Smooth muscle cell (in vitro differentiated cells): ENCODE data around the gene MYD88. TPM values are rescaled to one million over a fixed set of nuclear protein-coding genes. Genes with fewer than 3 reads are reported as not detected.
"Not testable (repeated sequence)": the region's sequence is repeated elsewhere in the genome, so short reads cannot be mapped to it uniquely, and the experiment has no call there.

Experiments used
- DNase-seq: peaks from one replicate; lab custom pipeline; 2025; ENCODE audit not compliant: unreplicated experiment; lab: John Stamatoyannopoulos, UW
- H2AFZ ChIP-seq: fragments of 200-600 bp; sonication (generic); 2 replicates; pipeline ENCODE4 v1.6.0; 2016; ENCODE audit warnings: antibody characterized with exemption, low read depth, mild to moderate bottlenecking
- H3F3A ChIP-seq: fragments of 200-600 bp; sonication (generic); 2 replicates; pipeline ENCODE4 v1.6.0; 2017; ENCODE audit warnings: antibody characterized with exemption, low read depth
- H3K27ac ChIP-seq: fragments of 200-600 bp; sonication (generic); 2 replicates; pipeline ENCODE4 v1.5.1; 2016; ENCODE audit warnings: low read depth, mild to moderate bottlenecking
- H3K27me3 ChIP-seq: fragments of 200-600 bp; sonication (generic); 2 replicates; pipeline ENCODE4 v1.6.1; 2016; ENCODE audit warnings: low read depth, mild to moderate bottlenecking
- H3K36me3 ChIP-seq: fragments of 200-600 bp; sonication (generic); 2 replicates; pipeline ENCODE4 v1.5.1; 2016; ENCODE audit warnings: low read depth
- H3K4me1 ChIP-seq: fragments of 200-600 bp; sonication (generic); 2 replicates; pipeline ENCODE4 v1.5.1; 2016; ENCODE audit warnings: low read depth
- H3K4me2 ChIP-seq: fragments of 200-600 bp; sonication (generic); 2 replicates; pipeline ENCODE4 v1.6.0; 2016; ENCODE audit warnings: mild to moderate bottlenecking
- H3K4me3 ChIP-seq: fragments of 200-600 bp; sonication (generic); 2 replicates; pipeline ENCODE4 v1.5.1; 2016; ENCODE audit warnings: mild to moderate bottlenecking
- H3K79me2 ChIP-seq: fragments of 200-600 bp; sonication (generic); 2 replicates; pipeline ENCODE4 v1.6.0; 2016; ENCODE audit warnings: low read depth, mild to moderate bottlenecking
- H3K9ac ChIP-seq: fragments of 200-600 bp; sonication (generic); 2 replicates; pipeline ENCODE4 v1.6.0; 2016; ENCODE audit warnings: low read depth
- H3K9me3 ChIP-seq: fragments of 200-600 bp; sonication (generic); replicated peaks from 2 replicates; pipeline ENCODE4 v1.5.1; 2016; ENCODE audit warnings: low read depth
- H4K20me1 ChIP-seq: fragments of 200-600 bp; sonication (generic); 2 replicates; pipeline ENCODE4 v1.6.0; 2016; ENCODE audit warnings: low read depth
- WGBS: methylation state at CpG from one replicate; pipeline ENCODE4 v1.1.7; 2016; ENCODE audit warnings: low lambda C conversion rate; 5-methylcytosine and 5-hydroxymethylcytosine counted together
- polyA plus RNA-seq: library from polyadenylated mRNA; unstranded; fragments of >200 nt; fragmentation: Nextera tagmentation; extraction: Ambion mirVana; gene quantifications from 2 replicates; pipeline ENCODE4 v1.2.1, GENCODE V29; 2016
- total RNA-seq: library from RNA; depleted of rRNA; stranded (reverse); fragments of >200 nt; gene quantifications from 2 replicates; pipeline ENCODE4 v1.2.3, GENCODE V29; 2014
- TF ChIP-seq, protein P1 (sequence below): fragments of 200-600 bp; sonication (generic); IDR thresholded peaks from 2 replicates; pipeline ENCODE4 v1.5.1; 2017; ENCODE audit warnings: borderline replicate concordance, mild to moderate bottlenecking, antibody characterized with exemption; ENCODE audit not compliant: insufficient read depth, poor library complexity, severe bottlenecking

MYD88 gene
- total and polyA plus RNA-seq, 2 experiments from 2014 or later = 14.1 to 37.5 TPM

- TF ChIP-seq, protein P1, sequence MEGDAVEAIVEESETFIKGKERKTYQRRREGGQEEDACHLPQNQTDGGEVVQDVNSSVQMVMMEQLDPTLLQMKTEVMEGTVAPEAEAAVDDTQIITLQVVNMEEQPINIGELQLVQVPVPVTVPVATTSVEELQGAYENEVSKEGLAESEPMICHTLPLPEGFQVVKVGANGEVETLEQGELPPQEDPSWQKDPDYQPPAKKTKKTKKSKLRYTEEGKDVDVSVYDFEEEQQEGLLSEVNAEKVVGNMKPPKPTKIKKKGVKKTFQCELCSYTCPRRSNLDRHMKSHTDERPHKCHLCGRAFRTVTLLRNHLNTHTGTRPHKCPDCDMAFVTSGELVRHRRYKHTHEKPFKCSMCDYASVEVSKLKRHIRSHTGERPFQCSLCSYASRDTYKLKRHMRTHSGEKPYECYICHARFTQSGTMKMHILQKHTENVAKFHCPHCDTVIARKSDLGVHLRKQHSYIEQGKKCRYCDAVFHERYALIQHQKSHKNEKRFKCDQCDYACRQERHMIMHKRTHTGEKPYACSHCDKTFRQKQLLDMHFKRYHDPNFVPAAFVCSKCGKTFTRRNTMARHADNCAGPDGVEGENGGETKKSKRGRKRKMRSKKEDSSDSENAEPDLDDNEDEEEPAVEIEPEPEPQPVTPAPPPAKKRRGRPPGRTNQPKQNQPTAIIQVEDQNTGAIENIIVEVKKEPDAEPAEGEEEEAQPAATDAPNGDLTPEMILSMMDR = no peak
- H3K4me2 ChIP-seq = peak overlapping the region; percentile 15
- 75% methylated on average over 3 of the region's 3 CpGs for WGBS
These were observed 5.3 kb upstream of the MYD88 start for GRCh38 chr3:38133209-38133556.

GRCh38 chr3:38133557-38134405 is 4.7 kb upstream of the MYD88 start:
- no peak overlapping the region for H3K4me3 ChIP-seq
- H3K9me3 ChIP-seq = no peaks in the 10 kb centered on the region
- WGBS = 84% methylated on average over 10 of the region's 10 CpGs
- H3K4me1 ChIP-seq = peaks cover 19% of the 10 kb centered on the region
- peaks cover 59% of the 10 kb centered on the region for H4K20me1 ChIP-seq
- H3K27me3 ChIP-seq = no peaks in the 10 kb centered on the region
- peak overlapping the region; percentile 12 for H3K9ac ChIP-seq
- no peak overlapping the region for H3K4me2 ChIP-seq
- peaks cover 4% of the 10 kb centered on the region for H3F3A ChIP-seq
- H3K27ac ChIP-seq = peak overlapping the region; percentile 70
- H3K36me3 ChIP-seq = no peaks in the 10 kb centered on the region
- no peak overlapping the region for H2AFZ ChIP-seq
- DNase-seq = no peak
- TF ChIP-seq, protein P1 = no peak
- peaks cover 25% of the 10 kb centered on the region for H3K79me2 ChIP-seq

More at GRCh38 chr3:38133209-38133556, 5.3 kb upstream of the MYD88 start:
- Histone ChIP-seq H3K4me3 (no peak overlapping the region), H3K27me3 (no peaks in the 10 kb centered on the region), H3K36me3 (no peaks in the 10 kb centered on the region), H3K79me2 (peaks cover 25% of the 10 kb centered on the region), H3K9me3 (no peaks in the 10 kb centered on the region), H4K20me1 (peaks cover 59% of the 10 kb centered on the region), H3K4me1 (peaks cover 19% of the 10 kb centered on the region), H3K9ac (peak overlapping the region; percentile 12), H3F3A (peaks cover 4% of the 10 kb centered on the region), H3K27ac (peak overlapping the region; percentile 70), H2AFZ (no peak overlapping the region)
- DNase-seq = no peak

- H3F3A ChIP-seq, DNase-seq, H2AFZ ChIP-seq, H3K4me2 ChIP-seq, H3K27ac ChIP-seq, H3K27me3 ChIP-seq, H3K9ac ChIP-seq, H3K36me3 ChIP-seq, H3K9me3 ChIP-seq: not testable (repeated sequence)
- Histone ChIP-seq H3K4me3 (peak overlapping the region; percentile 80), H4K20me1 (peaks cover 59% of the 10 kb centered on the region), H3K79me2 (peaks cover 29% of the 10 kb centered on the region), H3K4me1 (peaks cover 26% of the 10 kb centered on the region)
- WGBS = 96% methylated on average over 10 of the region's 10 CpGs
These were observed 3.8 kb upstream of the MYD88 start for GRCh38 chr3:38134517-38135143.

- WGBS = 55% methylated on average over 10 of the region's 10 CpGs
- peak overlapping the region; percentile 88 for H2AFZ ChIP-seq
These were observed 2.7 kb upstream of the MYD88 start for GRCh38 chr3:38135621-38136277.

More at GRCh38 chr3:38135621-38136277, 2.7 kb upstream of the MYD88 start:
- H3K9me3 ChIP-seq, H3K27me3 ChIP-seq, H3K36me3 ChIP-seq, H3F3A ChIP-seq, DNase-seq: not testable (repeated sequence)
- peak overlapping the region; percentile 95 for H3K4me2 ChIP-seq
- H3K27ac ChIP-seq = peak overlapping the region; percentile 8
- peaks cover 48% of the 10 kb centered on the region for H4K20me1 ChIP-seq
- H3K9ac ChIP-seq = peak overlapping the region; percentile 65
- H3K79me2 ChIP-seq = peaks cover 36% of the 10 kb centered on the region
- H3K4me1 ChIP-seq = peaks cover 27% of the 10 kb centered on the region
- peak overlapping the region; percentile 80 for H3K4me3 ChIP-seq
